GM19193 (cell line): ENCODE results near the gene RFX1.
A peak's percentile ranks its signal among the peaks of the same experiment; 100 is the strongest.

Source experiments
- POLR2A ChIP-seq: IDR thresholded peaks from 4 replicates; pipeline ENCODE4 v1.6.1; 2011; ENCODE audit not compliant: insufficient read depth, insufficient read length; ENCODE audit errors: extremely low read depth

The RFX1 gene

GRCh38 chr19:14006085-14006765 lies at the start of gene RFX1:
TSS of gene RFX1 (minus strand) at chr19:14006320. CDS start at chr19:13993843, 12,477 bp downstream.
- TF ChIP-seq POLR2A: no peak

- TF ChIP-seq POLR2A: no peak
Observed at GRCh38 chr19:14055396-14055795, 49.3 kb upstream of the RFX1 start.

- TF ChIP-seq POLR2A: no peak
Observed at GRCh38 chr19:14054721-14055120, 48.6 kb upstream of the RFX1 start.

GRCh38 chr19:14054099-14054498 lies 48.0 kb upstream of the RFX1 start:
- no peak for TF ChIP-seq POLR2A

- no peak for TF ChIP-seq POLR2A
Observed at GRCh38 chr19:14053500-14053899, 47.4 kb upstream of the RFX1 start.

GRCh38 chr19:14053032-14053431 lies 46.9 kb upstream of the RFX1 start:
- no peak for TF ChIP-seq POLR2A

GRCh38 chr19:14052470-14052869 lies 46.4 kb upstream of the RFX1 start:
- no peak for TF ChIP-seq POLR2A

GRCh38 chr19:14051980-14052379 lies 45.9 kb upstream of the RFX1 start:
- no peak for TF ChIP-seq POLR2A

GRCh38 chr19:14050512-14050911 lies 44.4 kb upstream of the RFX1 start:
- TF ChIP-seq POLR2A: no peak

GRCh38 chr19:14048443-14049153 lies 42.5 kb upstream of the RFX1 start:
- TF ChIP-seq POLR2A: no peak

- TF ChIP-seq POLR2A: no peak
Observed at GRCh38 chr19:14039181-14039580, 33.1 kb upstream of the RFX1 start.

- no peak for TF ChIP-seq POLR2A
Observed at GRCh38 chr19:14035706-14036105, 29.6 kb upstream of the RFX1 start.

GRCh38 chr19:14033946-14034345 lies 27.8 kb upstream of the RFX1 start:
- no peak for TF ChIP-seq POLR2A

- TF ChIP-seq POLR2A: peak; percentile 65
Observed at GRCh38 chr19:14031719-14032480, 25.8 kb upstream of the RFX1 start, which contains the start of gene IL27RA. TSS of gene IL27RA (plus strand) at chr19:14031762. CDS start at chr19:14031873, 111 bp downstream.

GRCh38 chr19:14030997-14031718 lies 25.0 kb upstream of the RFX1 start:
- no peak for TF ChIP-seq POLR2A
